Smooth muscle cell (in vitro differentiated cells): ENCODE measurements around the gene CNNM3. TPM values are rescaled to one million over a fixed set of nuclear protein-coding genes. Genes with fewer than 3 reads are reported as not detected.
"Not testable (repeated sequence)": the region's sequence is repeated elsewhere in the genome, so short reads cannot be mapped to it uniquely, and the experiment has no call there.

Experiments used
- DNase-seq: peaks from one replicate; lab custom pipeline; 2025; ENCODE audit not compliant: unreplicated experiment; lab: John Stamatoyannopoulos, UW
- H2AFZ ChIP-seq: fragments of 200-600 bp; sonication (generic); 2 replicates; pipeline ENCODE4 v1.6.0; 2016; ENCODE audit warnings: antibody characterized with exemption, low read depth, mild to moderate bottlenecking
- H3F3A ChIP-seq: fragments of 200-600 bp; sonication (generic); 2 replicates; pipeline ENCODE4 v1.6.0; 2017; ENCODE audit warnings: antibody characterized with exemption, low read depth
- H3K27ac ChIP-seq: fragments of 200-600 bp; sonication (generic); 2 replicates; pipeline ENCODE4 v1.5.1; 2016; ENCODE audit warnings: low read depth, mild to moderate bottlenecking
- H3K27me3 ChIP-seq: fragments of 200-600 bp; sonication (generic); 2 replicates; pipeline ENCODE4 v1.6.1; 2016; ENCODE audit warnings: low read depth, mild to moderate bottlenecking
- H3K36me3 ChIP-seq: fragments of 200-600 bp; sonication (generic); 2 replicates; pipeline ENCODE4 v1.5.1; 2016; ENCODE audit warnings: low read depth
- H3K4me1 ChIP-seq: fragments of 200-600 bp; sonication (generic); 2 replicates; pipeline ENCODE4 v1.5.1; 2016; ENCODE audit warnings: low read depth
- H3K4me2 ChIP-seq: fragments of 200-600 bp; sonication (generic); 2 replicates; pipeline ENCODE4 v1.6.0; 2016; ENCODE audit warnings: mild to moderate bottlenecking
- H3K4me3 ChIP-seq: fragments of 200-600 bp; sonication (generic); 2 replicates; pipeline ENCODE4 v1.5.1; 2016; ENCODE audit warnings: mild to moderate bottlenecking
- H3K79me2 ChIP-seq: fragments of 200-600 bp; sonication (generic); 2 replicates; pipeline ENCODE4 v1.6.0; 2016; ENCODE audit warnings: low read depth, mild to moderate bottlenecking
- H3K9ac ChIP-seq: fragments of 200-600 bp; sonication (generic); 2 replicates; pipeline ENCODE4 v1.6.0; 2016; ENCODE audit warnings: low read depth
- H3K9me3 ChIP-seq: fragments of 200-600 bp; sonication (generic); replicated peaks from 2 replicates; pipeline ENCODE4 v1.5.1; 2016; ENCODE audit warnings: low read depth
- H4K20me1 ChIP-seq: fragments of 200-600 bp; sonication (generic); 2 replicates; pipeline ENCODE4 v1.6.0; 2016; ENCODE audit warnings: low read depth
- CTCF ChIP-seq: fragments of 200-600 bp; sonication (generic); IDR thresholded peaks from 2 replicates; pipeline ENCODE4 v1.5.1; 2017; ENCODE audit warnings: borderline replicate concordance, mild to moderate bottlenecking, antibody characterized with exemption; ENCODE audit not compliant: insufficient read depth, poor library complexity, severe bottlenecking
- WGBS: methylation state at CpG from one replicate; pipeline ENCODE4 v1.1.7; 2016; ENCODE audit warnings: low lambda C conversion rate; 5-methylcytosine and 5-hydroxymethylcytosine counted together
- polyA plus RNA-seq: library from polyadenylated mRNA; unstranded; fragments of >200 nt; fragmentation: Nextera tagmentation; extraction: Ambion mirVana; gene quantifications from 2 replicates; pipeline ENCODE4 v1.2.1, GENCODE V29; 2016
- total RNA-seq: library from RNA; depleted of rRNA; stranded (reverse); fragments of >200 nt; gene quantifications from 2 replicates; pipeline ENCODE4 v1.2.3, GENCODE V29; 2014

The CNNM3 gene
- total and polyA plus RNA-seq, 2 experiments from 2014 or later, result 3.2 to 4.8 TPM

- no peak overlapping the region for H3K4me3 ChIP-seq
- H3K4me1 ChIP-seq, result no peaks in the 10 kb centered on the region
- no peaks in the 10 kb centered on the region for H3K9me3 ChIP-seq
- no peaks in the 10 kb centered on the region for H3K36me3 ChIP-seq
- no peak overlapping the region for H3K9ac ChIP-seq
- no peak for DNase-seq
- TF ChIP-seq CTCF, result no peak
- H3F3A ChIP-seq, result no peaks in the 10 kb centered on the region
- H2AFZ ChIP-seq, result no peak overlapping the region
- WGBS, result 94% methylated on average over 17 of the region's 17 CpGs
- no peak overlapping the region for H3K4me2 ChIP-seq
- no peaks in the 10 kb centered on the region for H3K27me3 ChIP-seq
- no peaks in the 10 kb centered on the region for H3K79me2 ChIP-seq
- H4K20me1 ChIP-seq, result peaks cover 28% of the 10 kb centered on the region
- H3K27ac ChIP-seq, result no peak overlapping the region
Measured at GRCh38 chr2:96792772-96793749, 23.0 kb upstream of the CNNM3 start.

- no peaks in the 10 kb centered on the region for H3K79me2 ChIP-seq
- peaks cover 14% of the 10 kb centered on the region for H4K20me1 ChIP-seq
- no peaks in the 10 kb centered on the region for H3F3A ChIP-seq
- 98% methylated on average over 6 of the region's 6 CpGs for WGBS
- H3K4me1 ChIP-seq, result no peaks in the 10 kb centered on the region
- no peak overlapping the region for H3K27ac ChIP-seq
- no peak for TF ChIP-seq CTCF
- DNase-seq, result no peak
- no peak overlapping the region for H2AFZ ChIP-seq
- H3K36me3 ChIP-seq, result no peaks in the 10 kb centered on the region
- H3K4me3 ChIP-seq, result no peak overlapping the region
- H3K4me2 ChIP-seq, result no peak overlapping the region
- no peak overlapping the region for H3K9ac ChIP-seq
- H3K9me3 ChIP-seq, result no peaks in the 10 kb centered on the region
- H3K27me3 ChIP-seq, result no peaks in the 10 kb centered on the region
Measured at GRCh38 chr2:96795076-96795475, 21.0 kb upstream of the CNNM3 start.

- H3K4me2 ChIP-seq, H3K79me2 ChIP-seq, H3K27ac ChIP-seq, H3K36me3 ChIP-seq, DNase-seq, H2AFZ ChIP-seq, H3K27me3 ChIP-seq, H3K9ac ChIP-seq, H3F3A ChIP-seq, H3K4me3 ChIP-seq, H3K4me1 ChIP-seq, H3K9me3 ChIP-seq: not testable (repeated sequence)
- peaks cover 14% of the 10 kb centered on the region for H4K20me1 ChIP-seq
- WGBS, result 90% methylated on average over 6 of the region's 6 CpGs
Measured at GRCh38 chr2:96796497-96796896, 19.6 kb upstream of the CNNM3 start.

- H3K4me2 ChIP-seq, result no peak overlapping the region
- no peaks in the 10 kb centered on the region for H3K4me1 ChIP-seq
- no peak overlapping the region for H3K4me3 ChIP-seq
- H4K20me1 ChIP-seq, result peaks cover 14% of the 10 kb centered on the region
- no peak for DNase-seq
- no peaks in the 10 kb centered on the region for H3K36me3 ChIP-seq
- no peak overlapping the region for H3K27ac ChIP-seq
- H3K9ac ChIP-seq, result no peak overlapping the region
- H3F3A ChIP-seq, result no peaks in the 10 kb centered on the region
- WGBS, result 93% methylated on average over 20 of the region's 23 CpGs
- H3K79me2 ChIP-seq, result no peaks in the 10 kb centered on the region
- H3K27me3 ChIP-seq, result no peaks in the 10 kb centered on the region
- no peaks in the 10 kb centered on the region for H3K9me3 ChIP-seq
- H2AFZ ChIP-seq, result no peak overlapping the region
- no peak for TF ChIP-seq CTCF
Measured at GRCh38 chr2:96797066-96797625, 18.9 kb upstream of the CNNM3 start.
